ENCODE measurements around the gene COL18A1. TPM values are rescaled to one million over a fixed set of nuclear protein-coding genes. Genes with fewer than 3 reads are reported as not detected.

The COL18A1 gene
- total RNA-seq, 4 donors from 2014 or later, result 124 to 224 (median 173) TPM

DNA sequence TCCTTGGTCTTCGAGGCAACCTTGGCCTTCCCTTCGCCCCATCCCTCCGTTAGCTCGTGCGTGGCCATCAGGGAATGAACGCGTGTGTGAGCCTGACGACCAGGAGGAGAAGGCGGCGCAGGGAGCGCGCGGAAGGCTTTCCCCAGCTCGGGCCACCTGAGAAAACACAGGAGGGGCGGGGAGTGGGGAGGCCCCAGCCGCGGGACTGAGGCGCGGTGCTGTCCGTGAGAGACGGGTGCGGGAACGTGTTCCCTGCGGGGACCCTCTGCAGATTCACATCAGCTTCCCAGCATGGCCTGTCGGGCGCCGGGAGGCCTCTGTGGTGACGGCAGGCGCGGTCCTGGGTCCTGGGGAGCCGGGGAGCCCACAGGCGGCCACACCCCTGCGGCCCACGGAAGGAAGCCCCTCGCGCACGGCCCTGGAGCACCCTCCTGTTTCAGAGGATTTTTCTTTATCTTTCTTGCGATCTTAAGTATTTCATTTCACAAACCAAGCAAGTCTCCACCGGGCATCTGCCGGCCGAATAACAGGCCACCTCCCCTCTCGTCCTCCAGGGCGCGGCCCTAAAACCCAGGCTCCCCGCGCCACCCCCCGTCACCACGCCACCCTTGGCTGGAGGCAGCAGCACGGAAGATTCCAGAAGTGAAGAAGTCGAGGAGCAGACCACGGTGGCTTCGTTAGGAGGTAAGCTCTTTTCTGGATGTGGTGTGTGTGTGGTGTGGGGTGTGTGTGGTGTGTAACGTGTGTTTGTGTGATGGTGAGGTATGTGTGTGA, 71.0 kb downstream of the COL18A1 start:
- 89 to 92% methylated on average over 53 of the region's 53 CpGs for WGBS, 2 donors
- no peaks in the 10 kb centered on the region for H3K9me3 ChIP-seq
- H3K36me3 ChIP-seq, result peaks cover 0 to 41% (median 0%) of the 10 kb centered on the region in 3 donors
- no peak overlapping the region for H3K4me3 ChIP-seq
- TF ChIP-seq, protein P1, sequence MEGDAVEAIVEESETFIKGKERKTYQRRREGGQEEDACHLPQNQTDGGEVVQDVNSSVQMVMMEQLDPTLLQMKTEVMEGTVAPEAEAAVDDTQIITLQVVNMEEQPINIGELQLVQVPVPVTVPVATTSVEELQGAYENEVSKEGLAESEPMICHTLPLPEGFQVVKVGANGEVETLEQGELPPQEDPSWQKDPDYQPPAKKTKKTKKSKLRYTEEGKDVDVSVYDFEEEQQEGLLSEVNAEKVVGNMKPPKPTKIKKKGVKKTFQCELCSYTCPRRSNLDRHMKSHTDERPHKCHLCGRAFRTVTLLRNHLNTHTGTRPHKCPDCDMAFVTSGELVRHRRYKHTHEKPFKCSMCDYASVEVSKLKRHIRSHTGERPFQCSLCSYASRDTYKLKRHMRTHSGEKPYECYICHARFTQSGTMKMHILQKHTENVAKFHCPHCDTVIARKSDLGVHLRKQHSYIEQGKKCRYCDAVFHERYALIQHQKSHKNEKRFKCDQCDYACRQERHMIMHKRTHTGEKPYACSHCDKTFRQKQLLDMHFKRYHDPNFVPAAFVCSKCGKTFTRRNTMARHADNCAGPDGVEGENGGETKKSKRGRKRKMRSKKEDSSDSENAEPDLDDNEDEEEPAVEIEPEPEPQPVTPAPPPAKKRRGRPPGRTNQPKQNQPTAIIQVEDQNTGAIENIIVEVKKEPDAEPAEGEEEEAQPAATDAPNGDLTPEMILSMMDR (IDR thresholded peaks at IDR 0.05), result no peak
- no peak for TF ChIP-seq POLR2A (IDR thresholded peaks at IDR 0.05)
- no peak for TF ChIP-seq EP300 (IDR thresholded peaks at IDR 0.05)
- no peak for DNase-seq (ENCODE audit: low spot score in 2 of 2)
- no peak overlapping the region for H3K27ac ChIP-seq
- H3K27me3 ChIP-seq, result no peaks in the 10 kb centered on the region
- peaks cover 0 to 39% (median 29%) of the 10 kb centered on the region in 4 donors for H3K4me1 ChIP-seq

DNA sequence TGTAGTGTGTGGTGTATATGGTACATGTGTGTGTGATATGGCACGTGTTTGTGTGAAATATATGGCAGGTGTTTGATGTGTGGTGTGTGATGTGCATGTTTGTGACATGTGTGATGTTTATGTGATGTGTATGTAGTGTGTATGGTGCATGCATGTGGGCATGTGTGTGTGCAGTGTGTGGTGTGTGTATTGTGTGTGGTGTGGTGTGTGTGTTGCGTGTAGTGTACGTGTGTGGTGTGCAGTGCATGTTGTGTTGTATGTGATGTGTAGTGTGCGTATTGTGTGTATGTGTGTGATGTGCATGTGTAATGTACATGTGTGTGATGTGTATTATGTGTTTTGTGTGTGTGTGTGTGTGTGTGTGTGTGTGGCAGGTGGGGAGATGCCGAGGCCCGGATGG, 71.6 kb downstream of the COL18A1 start:
- no peak overlapping the region for H3K27ac ChIP-seq
- peaks cover 0 to 33% (median 25%) of the 10 kb centered on the region in 4 donors for H3K4me1 ChIP-seq
- H3K27me3 ChIP-seq, result no peaks in the 10 kb centered on the region
- peaks cover 0 to 47% (median 0%) of the 10 kb centered on the region in 3 donors for H3K36me3 ChIP-seq
- TF ChIP-seq, protein P1 (IDR thresholded peaks at IDR 0.05), result no peak
- DNase-seq (ENCODE audit: low spot score in 2 of 2), result no peak
- no peaks in the 10 kb centered on the region for H3K9me3 ChIP-seq
- H3K4me3 ChIP-seq, result no peak overlapping the region
- 88 to 93% methylated on average over 6 of the region's 6 CpGs for WGBS, 2 donors

DNA sequence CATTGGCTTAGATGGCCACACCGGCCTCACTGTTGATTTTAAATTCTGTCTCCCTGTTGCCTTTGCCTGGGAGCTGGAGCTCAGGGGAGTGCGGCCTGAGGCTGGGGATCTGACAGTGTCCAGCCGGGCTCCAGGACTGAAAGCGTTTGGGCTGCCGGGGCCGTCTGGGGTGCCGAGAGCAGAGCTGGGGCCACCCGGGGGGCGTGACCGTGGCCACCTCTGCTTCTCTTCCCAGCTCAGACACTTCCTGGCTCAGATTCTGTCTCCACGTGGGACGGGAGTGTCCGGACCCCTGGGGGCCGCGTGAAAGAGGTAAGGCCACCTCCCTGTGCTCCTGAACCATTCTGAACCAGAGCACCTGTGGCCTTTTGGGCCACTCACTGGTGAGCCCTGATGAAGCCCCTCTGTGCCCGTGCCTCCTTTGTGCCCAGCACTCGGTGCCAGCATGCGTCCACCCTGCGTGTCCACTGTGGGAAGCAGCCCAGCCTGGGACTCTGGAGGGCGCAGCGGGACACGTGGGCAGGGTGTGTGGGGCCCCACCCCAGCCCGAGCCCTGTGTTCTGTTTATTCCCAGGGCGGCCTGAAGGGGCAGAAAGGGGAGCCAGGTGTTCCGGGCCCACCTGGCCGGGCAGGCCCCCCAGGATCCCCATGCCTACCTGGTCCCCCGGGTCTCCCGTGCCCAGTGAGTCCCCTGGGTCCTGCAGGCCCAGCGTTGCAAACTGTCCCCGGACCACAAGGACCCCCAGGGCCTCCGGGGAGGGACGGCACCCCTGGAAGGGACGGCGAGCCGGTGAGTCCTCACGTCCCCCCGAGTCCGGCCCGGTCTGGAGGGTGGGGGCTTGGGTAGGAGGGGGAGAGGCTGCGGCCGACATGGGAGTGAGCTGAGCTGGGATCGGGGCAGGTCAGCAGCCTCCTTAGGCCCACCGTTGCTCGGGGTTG, 72.5 kb downstream of the COL18A1 start:
- Histone ChIP-seq H3K27ac (peak overlapping the region in 3 of 4 donors; percentile 54 to 72 (median 60)), H3K4me1 (peaks cover 0 to 24% (median 17%) of the 10 kb centered on the region in 4 donors), H3K9me3 (no peaks in the 10 kb centered on the region), H3K4me3 (peak overlapping the region in 1 of 4 donors; percentile 22), H3K36me3 (peaks cover 0 to 55% (median 0%) of the 10 kb centered on the region in 3 donors), H3K27me3 (no peaks in the 10 kb centered on the region)
- 70 to 73% methylated on average over 32 to 42 of the region's 44 CpGs for WGBS, 2 donors
- TF ChIP-seq POLR2A (IDR thresholded peaks at IDR 0.05) (no peak), EP300 (IDR thresholded peaks at IDR 0.05) (no peak)
- TF ChIP-seq, protein P1 (IDR thresholded peaks at IDR 0.05), result no peak
- no peak for DNase-seq (ENCODE audit: low spot score in 2 of 2)

DNA sequence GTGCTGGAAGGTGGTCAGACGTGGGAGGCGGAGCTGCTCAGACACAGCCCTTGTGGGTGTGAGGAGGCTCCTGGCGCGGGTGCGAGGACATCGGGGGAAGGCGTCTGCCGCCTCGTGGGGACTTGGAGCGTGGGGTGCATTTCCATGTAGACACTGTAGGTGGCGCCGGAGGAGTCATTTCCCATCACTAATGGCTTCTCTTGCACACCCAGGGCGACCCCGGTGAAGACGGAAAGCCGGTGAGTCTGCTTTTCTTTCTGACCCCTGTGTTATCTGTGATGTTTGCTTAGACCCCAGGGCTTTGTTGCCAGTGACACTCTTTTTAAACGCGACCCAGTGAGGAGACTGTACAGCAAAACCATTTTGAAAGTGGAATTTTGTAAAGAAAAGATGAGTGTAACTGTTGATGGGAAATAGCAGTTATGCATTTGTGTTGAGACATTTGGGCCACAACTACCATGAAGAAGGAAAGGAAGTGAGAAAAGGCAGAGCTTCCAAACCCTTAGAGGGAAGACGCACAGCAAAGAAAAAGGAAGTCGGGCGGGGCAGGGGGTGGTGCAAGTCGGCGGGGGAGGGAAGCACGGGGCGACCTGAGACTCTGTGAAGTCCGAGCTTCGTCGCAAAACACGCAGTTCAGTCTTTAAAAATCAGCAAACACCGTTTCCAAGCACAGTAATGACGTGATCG, 73.3 kb downstream of the COL18A1 start:
- 42 to 43% methylated on average over 31 to 32 of the region's 32 CpGs for WGBS, 2 donors
- DNase-seq (ENCODE audit: low spot score in 2 of 2), result peak; percentile 43 to 69
- H3K9me3 ChIP-seq, result no peaks in the 10 kb centered on the region
- H3K4me1 ChIP-seq, result peaks cover 0 to 16% (median 11%) of the 10 kb centered on the region in 4 donors
- TF ChIP-seq, protein P1 (IDR thresholded peaks at IDR 0.05), result peak; percentile 73 to 90 (median 82)
- no peak for TF ChIP-seq POLR2A (IDR thresholded peaks at IDR 0.05)
- no peaks in the 10 kb centered on the region for H3K27me3 ChIP-seq
- peaks cover 0 to 63% (median 0%) of the 10 kb centered on the region in 3 donors for H3K36me3 ChIP-seq
- peak overlapping the region in 1 of 4 donors; percentile 22 for H3K4me3 ChIP-seq
- peak overlapping the region in 3 of 4 donors; percentile 54 to 72 (median 60) for H3K27ac ChIP-seq
